Heart left ventricle (tissue), 16 donors: ENCODE results near the gene PRDM13. TPM values are rescaled to one million over a fixed set of nuclear protein-coding genes. Genes with fewer than 3 reads are reported as not detected.

Source experiments
- ATAC-seq, 4 donors: fragments of 200-7000 bp; cut with Tn5 transposase; one replicate each; pipeline ENCODE4 v1.9.1; 2020 to 2022; ENCODE audit warnings: moderate library complexity in 4 of 4, mild to moderate bottlenecking in 3 of 4, moderate number of reproducible peaks in 1 of 4
- DNase-seq, 5 donors: peaks; one replicate each; pipeline ENCODE4 v3.0.0-alpha.2; 2020
- H3K27ac ChIP-seq, 12 donors: fragments of 200-600 bp; sonication (generic) in 4 of 12; one replicate each; pipeline versions ENCODE4 v1.5.0 to v1.8.0; 2016 to 2022; ENCODE audit warnings: mild to moderate bottlenecking in 2 of 12
- H3K27me3 ChIP-seq, 9 donors: fragments of 200-600 bp; sonication (generic) in 2 of 9; one replicate each; pipeline versions ENCODE4 v1.5.1 to v1.8.0; 2016 to 2022; ENCODE audit warnings: mild to moderate bottlenecking in 3 of 9
- H3K36me3 ChIP-seq, 9 donors: fragments of 200-600 bp; sonication (generic) in 2 of 9; one replicate each; pipeline versions ENCODE4 v1.5.0 to v1.8.0; 2018 to 2022; ENCODE audit warnings: mild to moderate bottlenecking in 2 of 9
- H3K4me1 ChIP-seq, 12 donors: fragments of 200-600 bp; sonication (generic) in 4 of 12; one replicate each; pipeline versions ENCODE4 v1.5.0 to v1.8.0; 2016 to 2022; ENCODE audit warnings: mild to moderate bottlenecking in 3 of 12
- H3K4me3 ChIP-seq, 12 donors: fragments of 200-600 bp; sonication (generic) in 4 of 12; one replicate each; pipeline versions ENCODE4 v1.5.0 to v1.8.0; 2017 to 2022; ENCODE audit warnings: mild to moderate bottlenecking in 9 of 12, moderate library complexity in 4 of 12
- H3K9me3 ChIP-seq, 12 donors: fragments of 200-600 bp; sonication (generic) in 4 of 12; one replicate each; pipeline versions ENCODE4 v1.5.0 to v1.8.0; 2016 to 2022; ENCODE audit warnings: mild to moderate bottlenecking in 1 of 12
- POLR2A ChIP-seq, 2 donors: fragments of 450-650 bp; IDR thresholded peaks; one replicate each; pipeline ENCODE4 v1.6.1; 2017; ENCODE audit warnings: antibody characterized with exemption in 2 of 2, mild to moderate bottlenecking in 2 of 2, moderate library complexity in 2 of 2
- WGBS, 4 donors: extraction: QIAGEN DNeasy Blood & Tissue Kit in 2 of 4; methylation state at CpG; one replicate each; pipeline versions ENCODE4 v1.1.5 to v1.1.7; 2013 to 2018; 5-methylcytosine and 5-hydroxymethylcytosine counted together
- intact Hi-C, 10 donors: fragments of 100-400 bp; cut with DNase I; formaldehyde crosslinking; loops; one replicate each; pipeline versions ENCODE4 v1.11.1 to v1.14.2; 2022
- polyA plus RNA-seq, 2 donors: library from polyadenylated mRNA; stranded (reverse); fragments of 200-250 nt; gene quantifications; one replicate each; pipeline ENCODE4 v1.2.3, GENCODE V29; 2013
- total RNA-seq, 9 donors: library from RNA; depleted of rRNA in 2 of 9; stranded (reverse); fragments of >200 nt in 2 of 9; fragmentation: NEBNext Ultra II Directional in 3 of 9; extraction: Animal tissue kit (Norgen Biotek cat#: 25700) in 3 of 9; gene quantifications; one replicate each; pipeline versions ENCODE4 v1.1.0 to v1.2.4, GENCODE V29; 2016 to 2023
- TF ChIP-seq, protein P1 (sequence below), 12 donors: fragments of 200-600 bp; sonication (generic) in 4 of 12; IDR thresholded peaks; one replicate each; pipeline versions ENCODE4 v1.5.0 to v1.8.0; 2018 to 2022; ENCODE audit warnings: antibody characterized with exemption in 12 of 12, mild to moderate bottlenecking in 5 of 12
- donor health status: ischemic (EF 13 %, LVEDD 7.1; RV severe dilation, severe dysfunction).
- donor health status: healthy with polysubstance abuse.
- donor health status: DM: no; HTN: yes; CAD: no.
- donor health status: DM: no; HTN: no; CAD: no.
- donor health status: ischemic (EF 25% LVEDD 6.9; RV normal size, moderate dysfunction).
- donor health status: ischemic (EF 25% LVEDD 5.7; RV mildly dilated, moderate dysfunction).
- donor health status: healthy.
- donor health status: DM: yes; HTN: yes; CAD: no.
- donor health status: ischemic (EF 35%, LVEDD 5.7; RV mildly dilated, moderate dysfunction).
- donor health status: nonischemic (EF 11% LVEDD 7.7; RV severe dilation, severe dysfunction).
- donor health status: DM: yes; HTN: yes; CAD: no.
- donor health status: PGD.
- donor health status: ischemic (EF 29% LVEDD 5.4; RV normal size, mild dysfunction).
- donor health status: nonischemic (EF 23%, LVEDD 6.1; RV moderate dilation, normal function).

The PRDM13 gene
- total and polyA plus RNA-seq, 11 donors, result not detected

GRCh38 chr6:99660206-99660605 lies 53.6 kb downstream of the PRDM13 start:
- ATAC-seq, result no peak
- WGBS, 4 donors, result 6 to 22% (median 18%) methylated on average over 1 of the region's 1 CpG
- intact Hi-C loops, result no loop called here
- DNase-seq, result no peak
- H3K36me3 ChIP-seq, result no peaks in the 10 kb centered on the region
- no peak for TF ChIP-seq POLR2A (IDR thresholded peaks at IDR 0.05)
- TF ChIP-seq, protein P1, sequence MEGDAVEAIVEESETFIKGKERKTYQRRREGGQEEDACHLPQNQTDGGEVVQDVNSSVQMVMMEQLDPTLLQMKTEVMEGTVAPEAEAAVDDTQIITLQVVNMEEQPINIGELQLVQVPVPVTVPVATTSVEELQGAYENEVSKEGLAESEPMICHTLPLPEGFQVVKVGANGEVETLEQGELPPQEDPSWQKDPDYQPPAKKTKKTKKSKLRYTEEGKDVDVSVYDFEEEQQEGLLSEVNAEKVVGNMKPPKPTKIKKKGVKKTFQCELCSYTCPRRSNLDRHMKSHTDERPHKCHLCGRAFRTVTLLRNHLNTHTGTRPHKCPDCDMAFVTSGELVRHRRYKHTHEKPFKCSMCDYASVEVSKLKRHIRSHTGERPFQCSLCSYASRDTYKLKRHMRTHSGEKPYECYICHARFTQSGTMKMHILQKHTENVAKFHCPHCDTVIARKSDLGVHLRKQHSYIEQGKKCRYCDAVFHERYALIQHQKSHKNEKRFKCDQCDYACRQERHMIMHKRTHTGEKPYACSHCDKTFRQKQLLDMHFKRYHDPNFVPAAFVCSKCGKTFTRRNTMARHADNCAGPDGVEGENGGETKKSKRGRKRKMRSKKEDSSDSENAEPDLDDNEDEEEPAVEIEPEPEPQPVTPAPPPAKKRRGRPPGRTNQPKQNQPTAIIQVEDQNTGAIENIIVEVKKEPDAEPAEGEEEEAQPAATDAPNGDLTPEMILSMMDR (IDR thresholded peaks at IDR 0.05), result no peak
- no peaks in the 10 kb centered on the region for H3K9me3 ChIP-seq
- peaks cover 0 to 6% (median 0%) of the 10 kb centered on the region in 9 donors for H3K27me3 ChIP-seq
- no peak overlapping the region for H3K4me3 ChIP-seq
- H3K27ac ChIP-seq, result no peak overlapping the region
- H3K4me1 ChIP-seq, result no peaks in the 10 kb centered on the region

GRCh38 chr6:99661870-99662269 lies 55.2 kb downstream of the PRDM13 start:
- Histone ChIP-seq H3K27me3 (peaks cover 0 to 6% (median 0%) of the 10 kb centered on the region in 9 donors), H3K4me1 (no peaks in the 10 kb centered on the region), H3K36me3 (no peaks in the 10 kb centered on the region), H3K4me3 (no peak overlapping the region), H3K9me3 (no peaks in the 10 kb centered on the region), H3K27ac (no peak overlapping the region)
- WGBS, 4 donors, result 55 to 94% (median 89%) methylated on average over 1 of the region's 1 CpG
- DNase-seq (no peak), ATAC-seq (no peak)
- intact Hi-C loops, result no loop called here
- TF ChIP-seq, protein P1 (IDR thresholded peaks at IDR 0.05), result no peak
- TF ChIP-seq POLR2A (IDR thresholded peaks at IDR 0.05), result no peak

GRCh38 chr6:99662616-99663015 lies 56.0 kb downstream of the PRDM13 start:
- ATAC-seq (no peak), DNase-seq (no peak)
- TF ChIP-seq, protein P1 (IDR thresholded peaks at IDR 0.05), result no peak
- no peak for TF ChIP-seq POLR2A (IDR thresholded peaks at IDR 0.05)
- no peak overlapping the region for H3K4me3 ChIP-seq
- 32 to 57% (median 39%) methylated on average over 1 of the region's 1 CpG for WGBS, 4 donors
- no peaks in the 10 kb centered on the region for H3K9me3 ChIP-seq
- peaks cover 0 to 6% (median 0%) of the 10 kb centered on the region in 9 donors for H3K27me3 ChIP-seq
- H3K36me3 ChIP-seq, result no peaks in the 10 kb centered on the region
- no peaks in the 10 kb centered on the region for H3K4me1 ChIP-seq
- no peak overlapping the region for H3K27ac ChIP-seq
- intact Hi-C loops, result no loop called here

Other genes starting within 250 kb of the PRDM13 start
- gene COQ3, start 212.6 kb upstream of the PRDM13 start, total RNA-seq, result 10 to 100 TPM in 8 of 9 donors, 1 to 10 TPM in 1; 9.5 to 39.1 (median 26.3) TPM
- gene COQ3, start 212.6 kb upstream of the PRDM13 start, polyA plus RNA-seq, result 10 to 100 TPM; 31.8 to 37.7 TPM
- gene PNISR, start 181.5 kb upstream of the PRDM13 start, total RNA-seq, result 10 to 100 TPM; 22.3 to 64.8 (median 48.9) TPM
- 10 to 100 TPM; 20.8 to 60.6 TPM for gene PNISR, start 181.5 kb upstream of the PRDM13 start, polyA plus RNA-seq
- gene USP45, start 91.4 kb upstream of the PRDM13 start, total RNA-seq, result 10 to 100 TPM in 5 of 9 donors, 1 to 10 TPM in 4; 6.1 to 14.5 (median 10.2) TPM
- 1 to 10 TPM; 4.5 to 4.8 TPM for gene USP45, start 91.4 kb upstream of the PRDM13 start, polyA plus RNA-seq
- 10 to 100 TPM; 13.8 to 24.2 (median 17.9) TPM for gene CCNC, start 38.2 kb upstream of the PRDM13 start, total RNA-seq
- 10 to 100 TPM; 12.3 to 19.0 TPM for gene CCNC, start 38.2 kb upstream of the PRDM13 start, polyA plus RNA-seq